ENCODE results near the gene ROBO1.
"Not testable (repeated sequence)": the region's sequence is repeated elsewhere in the genome, so short reads cannot be mapped to it uniquely, and the experiment has no call there.

Gene ROBO1

GRCh38 chr3:78683284-78683683, 1084.5 kb downstream of the ROBO1 start:
- DNase-seq (ENCODE audit: low read depth) = no peak

GRCh38 chr3:78675119-78675805, 1092.5 kb downstream of the ROBO1 start:
- DNase-seq (ENCODE audit: low read depth) = not testable (repeated sequence)

- no peak for DNase-seq (ENCODE audit: low read depth)
Measured at GRCh38 chr3:78670746-78671145, 1097.1 kb downstream of the ROBO1 start.

- no peak for DNase-seq (ENCODE audit: low read depth)
Measured at GRCh38 chr3:78670094-78670493, 1097.7 kb downstream of the ROBO1 start.

GRCh38 chr3:78668302-78668701, 1099.5 kb downstream of the ROBO1 start:
- DNase-seq (ENCODE audit: low read depth) = no peak

- DNase-seq (ENCODE audit: low read depth) = no peak
Measured at GRCh38 chr3:78666470-78666800, 1101.4 kb downstream of the ROBO1 start.

- DNase-seq (ENCODE audit: low read depth) = no peak
Measured at GRCh38 chr3:78665776-78666469, 1101.9 kb downstream of the ROBO1 start.

- DNase-seq (ENCODE audit: low read depth) = no peak
Measured at GRCh38 chr3:78665101-78665500, 1102.7 kb downstream of the ROBO1 start.

GRCh38 chr3:78660957-78661356, 1106.8 kb downstream of the ROBO1 start:
- no peak for DNase-seq (ENCODE audit: low read depth)

GRCh38 chr3:78659386-78659987, 1108.3 kb downstream of the ROBO1 start:
- DNase-seq (ENCODE audit: low read depth) = no peak

GRCh38 chr3:78647726-78648125, 1120.1 kb downstream of the ROBO1 start:
- no peak for DNase-seq (ENCODE audit: low read depth)

- peak; percentile 40 for DNase-seq (ENCODE audit: low read depth)
Measured at GRCh38 chr3:78645628-78646310, 1122.0 kb downstream of the ROBO1 start.

- DNase-seq (ENCODE audit: low read depth) = no peak
Measured at GRCh38 chr3:78644847-78645246, 1123.0 kb downstream of the ROBO1 start.

GRCh38 chr3:78642226-78643035, 1125.4 kb downstream of the ROBO1 start:
- DNase-seq (ENCODE audit: low read depth) = no peak

- DNase-seq (ENCODE audit: low read depth) = no peak
Measured at GRCh38 chr3:78641703-78642102, 1126.1 kb downstream of the ROBO1 start.

GRCh38 chr3:78634316-78634715, 1133.5 kb downstream of the ROBO1 start:
- no peak for DNase-seq (ENCODE audit: low read depth)

- no peak for DNase-seq (ENCODE audit: low read depth)
Measured at GRCh38 chr3:78633626-78634025, 1134.2 kb downstream of the ROBO1 start.

GRCh38 chr3:78632925-78633553, 1134.8 kb downstream of the ROBO1 start:
- DNase-seq (ENCODE audit: low read depth) = no peak

GRCh38 chr3:78629544-78629943, 1138.3 kb downstream of the ROBO1 start:
- no peak for DNase-seq (ENCODE audit: low read depth)

GRCh38 chr3:78621061-78621716, 1146.6 kb downstream of the ROBO1 start:
- DNase-seq (ENCODE audit: low read depth) = no peak

GRCh38 chr3:78614486-78614885, 1153.3 kb downstream of the ROBO1 start:
- DNase-seq (ENCODE audit: low read depth) = no peak

Data from GM04504 (cell line).